HG03103 (cell line): Measurements from ENCODE around the gene PDE9A.

Source experiments
- ATAC-seq: cut with Tn5 transposase; IDR thresholded peaks from one replicate; pipeline ENCODE4 v1.9.1; 2021; ENCODE audit warnings: low read depth; ENCODE audit not compliant: unreplicated experiment

The PDE9A gene

GRCh38 chr21:42766739-42767560 is 113.5 kb downstream of the PDE9A start:
- no peak for ATAC-seq

GRCh38 chr21:42767561-42767835 is 114.1 kb downstream of the PDE9A start:
- no peak for ATAC-seq

- no peak for ATAC-seq
Measured at GRCh38 chr21:42768324-42769121, 115.1 kb downstream of the PDE9A start.

GRCh38 chr21:42769183-42769819 is 115.9 kb downstream of the PDE9A start:
- ATAC-seq, result no peak

GRCh38 chr21:42769820-42770716 is 116.6 kb downstream of the PDE9A start:
- no peak for ATAC-seq

GRCh38 chr21:42770717-42771502 is 117.5 kb downstream of the PDE9A start:
- ATAC-seq, result no peak

- ATAC-seq, result no peak
Measured at GRCh38 chr21:42771503-42771805, 118.0 kb downstream of the PDE9A start.

GRCh38 chr21:42775123-42775522 is 121.7 kb downstream of the PDE9A start:
- ATAC-seq, result no peak

GRCh38 chr21:42775891-42776290 is 122.5 kb downstream of the PDE9A start:
- no peak for ATAC-seq

- ATAC-seq, result no peak
Measured at GRCh38 chr21:42777064-42777756, 123.8 kb downstream of the PDE9A start.

GRCh38 chr21:42777757-42778344 is 124.4 kb downstream of the PDE9A start:
- ATAC-seq, result no peak

GRCh38 chr21:42779431-42779861 is 126.0 kb downstream of the PDE9A start:
- ATAC-seq, result no peak

- no peak for ATAC-seq
Measured at GRCh38 chr21:42780617-42781016, 127.2 kb downstream of the PDE9A start.

- no peak for ATAC-seq
Measured at GRCh38 chr21:42781150-42781970, 127.9 kb downstream of the PDE9A start.

- no peak for ATAC-seq
Measured at GRCh38 chr21:42781971-42782722, 128.7 kb downstream of the PDE9A start.

GRCh38 chr21:42782723-42783242 is 129.4 kb downstream of the PDE9A start:
- ATAC-seq, result no peak

GRCh38 chr21:42784276-42784675 is 130.9 kb downstream of the PDE9A start:
- ATAC-seq, result no peak
